H7 (cell line): Measurements from ENCODE around the gene STARD9. TPM values are rescaled to one million over a fixed set of nuclear protein-coding genes. Genes with fewer than 3 reads are reported as not detected.
"Not testable (repeated sequence)": the region's sequence is repeated elsewhere in the genome, so short reads cannot be mapped to it uniquely, and the experiment has no call there.

Experiments
- DNase-seq: peaks from one replicate; pipeline ENCODE4 v3.0.0; 2012
- H3K27me3 ChIP-seq: 2 replicates; pipeline ENCODE4 v1.6.0; 2011; ENCODE audit warnings: mild to moderate bottlenecking, low read length; ENCODE audit not compliant: control insufficient read depth, insufficient read depth
- H3K36me3 ChIP-seq: replicated peaks from 2 replicates; pipeline ENCODE4 v1.5.1; 2011; ENCODE audit warnings: low read length; ENCODE audit not compliant: control insufficient read depth, insufficient read depth
- H3K4me3 ChIP-seq: 2 replicates; pipeline ENCODE4 v1.5.1; 2011; ENCODE audit warnings: low read depth, mild to moderate bottlenecking, control low read depth, low read length, moderate library complexity; ENCODE audit not compliant: insufficient read depth
- total RNA-seq: library from RNA; depleted of rRNA; stranded (reverse); fragments of >200 nt; shearing (Covaris generic); gene quantifications from 2 replicates; pipeline ENCODE4 v1.2.3, GENCODE V29; 2014; rRNA removed

The STARD9 gene
- total RNA-seq, 1 experiment from 2014 or later: 1.4 TPM

- no peak overlapping the region for H3K4me3 ChIP-seq
- DNase-seq: no peak
- no peaks in the 10 kb centered on the region for H3K27me3 ChIP-seq
- H3K36me3 ChIP-seq: peaks cover 2% of the 10 kb centered on the region
Observed at GRCh38 chr15:42742149-42742548, 166.7 kb downstream of the STARD9 start.

GRCh38 chr15:42744195-42744594 is 168.8 kb downstream of the STARD9 start:
- no peak overlapping the region for H3K4me3 ChIP-seq
- H3K27me3 ChIP-seq: no peaks in the 10 kb centered on the region
- DNase-seq: no peak
- H3K36me3 ChIP-seq: peaks cover 2% of the 10 kb centered on the region

- Histone ChIP-seq H3K4me3 (no peak overlapping the region), H3K36me3 (peaks cover 2% of the 10 kb centered on the region), H3K27me3 (no peaks in the 10 kb centered on the region)
- DNase-seq: no peak
Observed at GRCh38 chr15:42749266-42749665, 173.9 kb downstream of the STARD9 start.

GRCh38 chr15:42750306-42750705 is 174.9 kb downstream of the STARD9 start:
- Histone ChIP-seq H3K27me3 (no peaks in the 10 kb centered on the region), H3K4me3 (no peak overlapping the region), H3K36me3 (peaks cover 2% of the 10 kb centered on the region)
- no peak for DNase-seq

GRCh38 chr15:42759093-42759492 is 183.7 kb downstream of the STARD9 start:
- peak; percentile 26 for DNase-seq

GRCh38 chr15:42760759-42761158 is 185.4 kb downstream of the STARD9 start:
- Histone ChIP-seq H3K27me3 (no peaks in the 10 kb centered on the region), H3K36me3 (no peaks in the 10 kb centered on the region), H3K4me3 (no peak overlapping the region)
- DNase-seq: no peak

More at GRCh38 chr15:42759093-42759492, 183.7 kb downstream of the STARD9 start:
- Histone ChIP-seq H3K4me3 (no peak overlapping the region), H3K36me3 (no peaks in the 10 kb centered on the region), H3K27me3 (no peaks in the 10 kb centered on the region)

- not testable (repeated sequence) for DNase-seq, H3K27me3 ChIP-seq, H3K36me3 ChIP-seq, H3K4me3 ChIP-seq
Observed at GRCh38 chr15:42761813-42762212, 186.4 kb downstream of the STARD9 start.

- not testable (repeated sequence) for H3K27me3 ChIP-seq, H3K36me3 ChIP-seq, H3K4me3 ChIP-seq, DNase-seq
Observed at GRCh38 chr15:42764154-42764731, 188.8 kb downstream of the STARD9 start.

- not testable (repeated sequence) for H3K36me3 ChIP-seq, H3K4me3 ChIP-seq, DNase-seq, H3K27me3 ChIP-seq
Observed at GRCh38 chr15:42766109-42766508, 190.7 kb downstream of the STARD9 start.

Other genes with a start within 250 kb of the STARD9 start
- gene CAPN3, start 216.1 kb upstream of the STARD9 start, total RNA-seq: not detected in 2 replicates
- 21.8 and 29.2 TPM in 2 replicates for gene ZNF106, start 84.5 kb upstream of the STARD9 start, total RNA-seq
- 56.6 and 62.0 TPM in 2 replicates for gene SNAP23, start 80.0 kb upstream of the STARD9 start, total RNA-seq
- 8.6 and 10.3 TPM in 2 replicates for gene LRRC57, start 26.8 kb upstream of the STARD9 start, total RNA-seq
- 20.5 and 28.0 TPM in 2 replicates for gene HAUS2, start 26.8 kb upstream of the STARD9 start, total RNA-seq
- gene CDAN1, start 161.5 kb downstream of the STARD9 start, total RNA-seq: 14.3 and 15.9 TPM in 2 replicates